HG02678 (cell line): ENCODE results near the gene ZNF331.

ENCODE experiments used
- ATAC-seq: cut with Tn5 transposase; IDR thresholded peaks from one replicate; pipeline ENCODE4 v1.9.1; 2021; ENCODE audit warnings: mild to moderate bottlenecking, moderate library complexity; ENCODE audit not compliant: unreplicated experiment

Gene ZNF331

DNA sequence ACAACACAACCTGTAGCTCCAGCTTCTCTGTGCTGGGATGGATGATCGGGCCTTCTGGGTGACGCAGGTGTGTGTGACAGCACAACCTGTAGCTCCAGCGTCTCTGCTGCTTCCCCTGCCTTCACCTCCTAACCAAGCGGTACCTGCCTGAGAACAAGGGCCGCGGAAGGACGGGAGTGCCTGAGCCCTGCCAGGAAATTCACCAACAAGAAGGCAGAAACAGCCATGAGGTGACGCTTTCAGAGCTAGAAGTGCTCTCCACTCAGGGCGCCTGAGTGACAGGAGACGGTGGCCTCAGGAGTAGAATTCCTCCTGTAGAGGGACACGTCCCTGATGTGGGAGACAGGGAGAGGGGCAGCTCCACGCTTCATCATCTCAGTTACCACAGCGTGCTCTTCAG is 17.4 kb downstream of the ZNF331 start:
- no peak for ATAC-seq

DNA sequence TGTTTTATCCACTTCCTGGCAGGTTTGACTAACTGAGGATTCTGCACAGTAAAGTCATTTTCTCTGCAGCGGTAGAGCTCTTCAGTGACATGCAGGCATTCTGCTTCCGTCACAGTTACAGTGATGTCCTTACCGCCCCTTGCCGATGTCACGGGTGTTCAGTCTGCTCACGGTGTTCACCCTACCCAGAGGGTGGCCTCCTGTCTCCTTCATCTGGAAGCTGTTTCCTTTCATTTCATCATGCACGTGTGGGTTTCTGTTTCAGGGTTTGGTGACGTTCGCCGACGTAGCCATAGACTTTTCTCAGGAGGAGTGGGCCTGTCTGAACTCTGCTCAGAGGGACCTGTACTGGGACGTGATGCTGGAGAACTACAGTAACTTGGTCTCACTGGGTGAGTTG is 33.4 kb downstream of the ZNF331 start:
- no peak for ATAC-seq

DNA sequence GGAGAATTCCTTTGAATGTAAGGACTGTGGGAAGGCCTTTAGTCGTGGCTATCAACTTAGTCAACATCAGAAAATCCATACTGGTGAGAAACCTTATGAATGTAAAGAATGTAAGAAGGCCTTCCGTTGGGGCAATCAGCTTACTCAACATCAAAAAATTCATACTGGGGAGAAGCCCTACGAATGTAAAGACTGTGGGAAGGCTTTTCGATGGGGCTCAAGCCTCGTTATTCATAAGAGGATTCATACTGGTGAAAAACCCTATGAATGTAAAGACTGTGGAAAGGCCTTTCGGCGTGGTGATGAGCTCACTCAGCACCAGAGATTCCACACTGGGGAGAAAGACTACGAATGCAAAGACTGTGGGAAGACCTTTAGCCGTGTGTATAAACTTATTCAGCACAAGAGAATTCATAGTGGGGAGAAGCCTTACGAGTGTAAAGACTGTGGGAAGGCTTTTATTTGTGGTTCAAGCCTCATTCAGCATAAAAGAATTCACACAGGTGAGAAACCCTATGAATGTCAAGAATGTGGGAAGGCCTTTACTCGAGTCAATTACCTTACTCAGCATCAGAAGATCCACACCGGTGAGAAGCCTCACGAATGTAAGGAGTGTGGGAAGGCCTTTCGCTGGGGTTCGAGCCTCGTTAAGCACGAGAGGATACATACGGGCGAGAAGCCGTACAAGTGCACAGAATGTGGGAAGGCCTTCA is 39.2 kb downstream of the ZNF331 start:
- ATAC-seq: no peak

- ATAC-seq: no peak
Measured at GRCh38 chr19:53577968-53578367, 40.0 kb downstream of the ZNF331 start.

DNA sequence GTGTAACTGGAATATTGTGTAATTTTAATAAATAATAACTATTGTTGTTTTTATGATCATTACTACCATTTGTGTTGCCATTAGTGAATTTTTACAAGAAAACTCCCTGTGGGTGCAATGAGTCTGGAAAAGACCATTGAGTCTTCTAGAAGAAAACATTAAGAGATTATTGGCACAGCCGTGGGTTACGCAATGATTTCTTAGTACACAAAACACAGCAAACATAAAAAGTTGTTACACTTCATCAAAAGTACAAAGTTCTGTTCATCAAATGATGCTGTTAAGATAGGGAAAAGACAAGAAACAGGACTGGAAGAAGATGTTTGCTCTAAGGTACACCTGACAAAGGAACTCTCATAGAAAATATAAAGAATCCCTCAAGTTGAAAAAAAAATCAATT is 41.6 kb downstream of the ZNF331 start:
- no peak for ATAC-seq

- no peak for ATAC-seq
Measured at GRCh38 chr19:53580871-53581835, 43.2 kb downstream of the ZNF331 start.

- no peak for ATAC-seq
Measured at GRCh38 chr19:53581871-53582279, 43.9 kb downstream of the ZNF331 start.

- ATAC-seq: no peak
Measured at GRCh38 chr19:53583181-53583580, 45.2 kb downstream of the ZNF331 start.

DNA sequence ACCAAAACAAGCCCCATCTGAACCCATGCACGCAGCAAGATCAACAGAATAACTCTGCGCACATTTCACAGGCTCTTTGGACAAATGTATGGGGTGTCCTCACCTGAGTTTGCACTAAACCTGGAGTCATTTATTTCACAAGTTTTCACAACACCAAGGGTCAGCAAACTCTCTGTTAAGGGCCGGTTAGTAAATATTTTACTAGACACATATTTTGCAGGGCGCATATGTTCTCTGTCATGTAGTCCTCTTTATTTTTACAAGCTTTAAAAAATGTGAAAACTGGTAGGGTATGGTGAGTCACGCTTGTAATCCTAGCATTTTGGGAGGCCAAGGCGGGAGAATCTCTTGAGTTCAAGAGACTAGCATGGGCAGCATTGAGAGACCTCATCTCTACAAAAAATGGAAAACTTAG is 48.3 kb downstream of the ZNF331 start:
- ATAC-seq: no peak

- ATAC-seq: no peak
Measured at GRCh38 chr19:53594811-53595509, 57.0 kb downstream of the ZNF331 start.

- ATAC-seq: no peak
Measured at GRCh38 chr19:53595510-53595867, 57.5 kb downstream of the ZNF331 start.

GRCh38 chr19:53596056-53596455 is 58.1 kb downstream of the ZNF331 start:
- no peak for ATAC-seq

GRCh38 chr19:53597023-53597422 is 59.1 kb downstream of the ZNF331 start:
- ATAC-seq: no peak

DNA sequence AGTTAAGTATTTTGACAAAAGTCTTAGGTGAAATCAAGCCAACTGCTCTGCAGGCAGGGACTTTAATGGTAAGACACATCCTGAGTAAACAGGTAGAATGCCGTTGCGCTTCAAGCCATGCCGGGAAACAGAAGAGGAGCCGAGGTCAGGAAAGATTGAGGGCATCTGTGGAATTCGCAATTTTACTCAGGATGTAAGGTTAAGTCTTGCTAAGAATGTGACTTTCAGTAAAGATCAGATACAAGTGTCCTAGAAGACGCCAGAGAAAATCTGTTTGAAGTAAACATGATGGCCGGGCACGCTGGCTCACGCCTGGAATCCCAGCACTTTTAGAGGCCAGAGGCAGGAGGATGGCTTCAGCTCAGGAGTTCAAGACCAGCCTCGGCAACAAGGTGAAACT is 60.4 kb downstream of the ZNF331 start:
- ATAC-seq: no peak

GRCh38 chr19:53600217-53600616 is 62.3 kb downstream of the ZNF331 start:
- no peak for ATAC-seq

DNA sequence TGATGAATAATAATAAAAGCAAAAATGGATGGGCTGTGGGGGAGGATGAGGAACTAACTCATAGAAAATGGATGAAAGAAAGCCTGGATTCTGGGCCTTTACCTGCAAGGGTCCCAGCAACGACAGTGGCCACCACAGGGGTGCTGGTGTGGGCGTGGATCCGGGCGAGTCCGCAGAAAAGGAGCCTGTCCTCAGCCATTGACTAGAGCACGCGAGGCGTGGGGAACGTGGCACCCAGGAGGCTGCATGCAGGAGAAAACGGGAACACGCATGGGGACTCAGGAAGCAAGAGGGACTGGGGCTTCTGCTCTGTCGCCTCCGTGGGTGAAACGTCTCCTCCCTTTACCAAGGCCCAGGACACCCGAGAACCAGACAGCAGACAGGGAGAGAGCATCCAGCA is 68.1 kb downstream of the ZNF331 start:
- no peak for ATAC-seq

GRCh38 chr19:53608381-53608780 is 70.4 kb downstream of the ZNF331 start:
- no peak for ATAC-seq

DNA sequence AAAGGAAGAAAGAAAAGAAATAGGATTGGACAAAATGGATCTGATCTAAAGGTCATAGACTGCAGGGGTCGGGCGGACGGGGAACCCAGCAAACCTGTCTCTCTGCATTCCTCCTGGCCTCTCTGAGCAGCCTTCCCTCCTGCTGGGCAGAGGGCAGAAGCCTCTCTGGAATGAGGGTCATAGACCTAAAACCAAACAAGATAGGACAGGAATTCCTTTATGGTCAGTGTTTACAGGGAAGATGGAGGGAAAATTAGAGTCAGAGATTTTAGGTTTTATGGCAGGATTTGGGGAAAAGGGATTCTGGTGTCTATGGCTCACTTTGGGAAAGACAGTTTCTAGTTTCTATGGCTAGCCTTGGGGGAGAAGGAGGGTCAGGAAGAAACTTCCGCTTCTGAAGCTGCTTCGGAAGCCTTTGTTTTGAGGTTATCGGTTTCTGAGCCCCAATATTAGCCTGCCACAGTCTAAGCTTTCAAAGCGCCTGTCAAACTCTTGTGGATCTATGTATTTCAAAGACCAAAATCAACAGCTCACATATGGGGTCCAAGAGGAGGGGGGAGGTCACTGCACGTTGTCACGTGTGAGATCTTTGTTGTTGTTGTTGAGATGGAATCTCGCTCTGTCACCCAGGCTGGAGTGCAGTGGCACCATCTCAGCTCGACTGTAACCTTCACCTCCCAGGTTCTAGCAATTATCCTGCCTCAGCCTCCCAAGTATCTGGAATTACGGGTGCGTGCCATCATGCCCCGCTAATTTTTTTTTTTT is 75.0 kb downstream of the ZNF331 start:
- ATAC-seq: no peak

DNA sequence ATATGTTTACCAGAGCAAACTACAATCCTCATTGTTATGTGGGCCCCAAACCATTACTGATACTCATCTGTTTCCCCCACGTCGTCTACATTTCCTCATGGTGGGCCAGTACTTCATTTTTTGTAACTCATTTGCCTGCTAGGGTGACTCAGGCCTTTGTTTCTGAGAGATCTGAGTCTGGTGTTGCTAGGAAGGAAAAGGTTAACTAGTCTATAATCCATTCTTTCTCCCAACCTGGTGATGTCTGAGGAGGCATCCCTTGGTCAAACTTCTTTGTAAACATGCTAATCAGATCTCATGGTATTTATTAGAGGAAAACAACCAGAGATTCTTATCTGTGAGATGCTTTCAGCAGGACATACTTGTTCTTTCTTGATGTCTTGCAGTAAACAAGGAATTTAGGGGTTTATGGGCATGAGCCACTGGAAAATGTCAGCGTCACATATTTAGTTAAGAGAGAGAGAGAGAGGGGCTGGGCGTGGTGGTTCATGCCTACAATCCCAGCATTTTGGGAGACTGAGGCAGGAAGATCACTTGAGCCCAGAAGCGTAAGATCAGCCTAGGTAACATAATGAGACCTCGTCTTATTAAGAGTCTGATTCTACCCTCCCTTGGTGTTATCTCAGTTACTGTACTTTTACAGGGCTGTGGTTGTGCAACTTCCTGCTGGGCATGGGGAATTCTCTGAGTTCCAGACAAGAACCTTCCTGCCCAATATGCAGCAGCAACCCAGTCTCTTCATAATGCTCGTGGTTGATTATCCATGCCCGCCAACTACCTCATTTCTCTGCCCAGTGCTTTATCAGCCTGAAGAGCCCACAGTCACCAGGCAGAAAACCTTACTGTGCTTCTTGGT is 84.2 kb downstream of the ZNF331 start:
- ATAC-seq: no peak
